Small intestine (tissue), 7 donors: ENCODE data around the gene GPRIN1. TPM values are rescaled to one million over a fixed set of nuclear protein-coding genes. Genes with fewer than 3 reads are reported as not detected.

Experiments
- DNase-seq, 2 donors: peaks; one replicate each; pipeline versions ENCODE4 v3.0.0 to v3.0.0-alpha.2; 2013
- FAIRE-seq: peaks from 2 replicates; lab custom pipeline; 2012; peaks lifted over from hg19 to GRCh38; lab: Jason Lieb, UNC
- H3K27ac ChIP-seq, 3 donors: one replicate each; pipeline ENCODE4 v1.5.1; 2013; ENCODE audit warnings: low read length in 2 of 3, mild to moderate bottlenecking in 2 of 3, control low read depth in 1 of 3, inconsistent platforms in 1 of 3, low read depth in 1 of 3, moderate library complexity in 1 of 3
- H3K27me3 ChIP-seq, 3 donors: one replicate each; pipeline ENCODE4 v1.6.1; 2013; ENCODE audit warnings: low read length in 3 of 3, inconsistent platforms in 1 of 3; ENCODE audit not compliant: control insufficient read depth in 3 of 3, insufficient read depth in 3 of 3
- H3K36me3 ChIP-seq, 3 donors: one replicate each; pipeline ENCODE4 v1.6.1; 2013; ENCODE audit warnings: low read length in 3 of 3, inconsistent platforms in 1 of 3, low read depth in 1 of 3, mild to moderate bottlenecking in 1 of 3, moderate library complexity in 1 of 3; ENCODE audit not compliant: control insufficient read depth in 3 of 3, insufficient read depth in 2 of 3
- H3K4me1 ChIP-seq, 3 donors: one replicate each; pipeline ENCODE4 v1.6.1; 2013; ENCODE audit warnings: low read length in 2 of 3, inconsistent platforms in 1 of 3, low read depth in 1 of 3, mild to moderate bottlenecking in 1 of 3, moderate library complexity in 1 of 3; ENCODE audit not compliant: control insufficient read depth in 3 of 3, insufficient read depth in 2 of 3
- H3K4me3 ChIP-seq, 3 donors: one replicate each; pipeline ENCODE4 v1.5.1; 2013; ENCODE audit warnings: low read length in 3 of 3, control low read depth in 1 of 3, inconsistent platforms in 1 of 3, low read depth in 1 of 3, mild to moderate bottlenecking in 1 of 3, moderate library complexity in 1 of 3
- H3K9me3 ChIP-seq, 2 donors: one replicate each; pipeline ENCODE4 v1.6.1; 2013; ENCODE audit warnings: low read depth in 1 of 2, low read length in 1 of 2; ENCODE audit not compliant: control insufficient read depth in 2 of 2, insufficient read depth in 1 of 2
- WGBS, 3 donors: extraction: QIAGEN DNeasy Blood & Tissue Kit; methylation state at CpG; one replicate each; pipeline ENCODE4 v1.1.7; 2013; 5-methylcytosine and 5-hydroxymethylcytosine counted together
- polyA plus RNA-seq, 4 donors: library from polyadenylated mRNA; stranded (reverse) in 3 of 4; unstranded in 1 of 4; fragments of 200-250 nt in 3 of 4; fragments of 120-200 nt in 1 of 4; gene quantifications; one replicate each; pipeline versions ENCODE4 v1.2.1 to v1.2.3, GENCODE V29; 2013
- donor health status: healthy with polysubstance abuse.
- donor health status: control.
- donor health status: control.
- donor health status: Bipolar disorder and iron deficiency.
- donor health status: healthy.

The GPRIN1 gene
- polyA plus RNA-seq, 4 donors, result 0.54 to 9.0 (median 1.6) TPM; not detected in 1

DNA sequence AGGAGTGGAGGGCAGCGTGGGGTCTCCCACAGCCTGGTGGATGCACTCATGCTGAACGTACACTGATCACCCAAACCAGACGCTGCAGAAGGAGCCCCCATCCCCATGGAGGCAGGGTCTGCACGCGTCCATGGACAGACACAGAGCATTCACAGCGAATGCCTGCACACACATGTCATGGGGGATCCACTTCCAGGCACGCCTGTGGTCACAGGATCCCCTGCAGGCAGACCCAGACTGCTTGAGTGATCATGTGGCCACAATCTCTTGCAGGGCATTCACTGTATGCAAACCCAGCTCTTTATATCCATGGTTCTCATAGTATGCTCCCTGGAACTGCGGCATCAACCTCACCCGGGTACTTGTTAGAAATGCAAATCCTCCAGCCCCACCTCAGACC, 15.0 kb upstream of the GPRIN1 start:
- FAIRE-seq (no peak), DNase-seq (no peak)
- H3K4me1 ChIP-seq, result peaks cover 0 to 5% (median 2%) of the 10 kb centered on the region in 3 donors
- H3K36me3 ChIP-seq, result no peaks in the 10 kb centered on the region
- no peak overlapping the region for H3K27ac ChIP-seq
- H3K4me3 ChIP-seq, result no peak overlapping the region
- 59 to 75% (median 61%) methylated on average over 9 of the region's 9 CpGs for WGBS, 3 donors
- peaks cover 6 to 85% (median 39%) of the 10 kb centered on the region in 3 donors for H3K27me3 ChIP-seq
- peaks cover 0 to under 1% of the 10 kb centered on the region in 2 donors for H3K9me3 ChIP-seq

DNA sequence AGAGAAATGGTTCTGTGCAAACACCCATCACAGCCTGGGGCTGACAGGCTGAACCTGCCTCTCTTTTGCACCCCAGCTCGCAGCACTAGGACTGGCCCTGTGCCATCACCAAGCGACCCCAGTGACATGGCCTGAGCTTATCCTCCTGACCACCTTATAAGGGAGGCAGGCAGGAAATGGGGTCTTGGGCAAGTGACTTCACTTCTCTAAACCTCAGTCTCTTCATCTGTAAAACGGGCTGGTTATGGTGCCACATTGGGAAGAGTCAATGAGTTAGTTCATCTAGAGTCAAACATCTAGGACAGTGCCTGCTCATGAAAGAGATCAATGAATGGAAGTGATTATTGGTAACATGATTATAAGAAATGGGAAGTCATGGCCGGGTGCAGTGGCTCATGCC, 14.2 kb upstream of the GPRIN1 start:
- 61 to 71% (median 67%) methylated on average over 4 of the region's 4 CpGs for WGBS, 3 donors
- Histone ChIP-seq H3K27me3 (peaks cover 3 to 85% (median 43%) of the 10 kb centered on the region in 3 donors), H3K4me1 (peaks cover 0 to 7% (median 0%) of the 10 kb centered on the region in 3 donors), H3K27ac (no peak overlapping the region), H3K36me3 (no peaks in the 10 kb centered on the region), H3K4me3 (no peak overlapping the region), H3K9me3 (peaks cover 0 to 6% of the 10 kb centered on the region in 2 donors)
- FAIRE-seq, result no peak
- DNase-seq, result no peak

DNA sequence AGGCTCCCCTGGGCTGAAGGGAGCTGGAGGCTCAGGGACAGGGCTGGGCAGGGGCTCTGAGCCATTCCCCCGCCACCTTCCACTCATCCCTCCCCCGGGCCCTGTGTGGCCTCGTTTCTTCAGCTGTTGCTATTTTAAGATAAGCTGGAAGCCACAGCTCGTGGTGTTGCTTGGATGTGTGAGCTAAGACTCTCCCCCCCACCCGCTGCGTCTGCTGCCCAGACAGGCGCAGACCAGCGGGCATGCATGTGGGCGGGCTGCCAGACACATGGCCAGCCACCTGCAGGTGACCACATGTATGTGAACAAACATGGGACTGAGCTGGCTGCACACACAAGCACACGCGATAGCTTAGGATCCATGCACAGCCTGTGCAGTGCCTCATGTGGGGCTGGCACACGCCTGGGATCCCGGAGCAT, 11.7 kb upstream of the GPRIN1 start:
- Histone ChIP-seq H3K4me1 (peaks cover 0 to 11% (median 0%) of the 10 kb centered on the region in 3 donors), H3K9me3 (peaks cover 0 to 6% of the 10 kb centered on the region in 2 donors), H3K36me3 (no peaks in the 10 kb centered on the region), H3K4me3 (no peak overlapping the region), H3K27ac (no peak overlapping the region), H3K27me3 (peaks cover 3 to 81% (median 29%) of the 10 kb centered on the region in 3 donors)
- DNase-seq (no peak), FAIRE-seq (no peak)
- 56 to 64% (median 60%) methylated on average over 13 of the region's 13 CpGs for WGBS, 3 donors

DNA sequence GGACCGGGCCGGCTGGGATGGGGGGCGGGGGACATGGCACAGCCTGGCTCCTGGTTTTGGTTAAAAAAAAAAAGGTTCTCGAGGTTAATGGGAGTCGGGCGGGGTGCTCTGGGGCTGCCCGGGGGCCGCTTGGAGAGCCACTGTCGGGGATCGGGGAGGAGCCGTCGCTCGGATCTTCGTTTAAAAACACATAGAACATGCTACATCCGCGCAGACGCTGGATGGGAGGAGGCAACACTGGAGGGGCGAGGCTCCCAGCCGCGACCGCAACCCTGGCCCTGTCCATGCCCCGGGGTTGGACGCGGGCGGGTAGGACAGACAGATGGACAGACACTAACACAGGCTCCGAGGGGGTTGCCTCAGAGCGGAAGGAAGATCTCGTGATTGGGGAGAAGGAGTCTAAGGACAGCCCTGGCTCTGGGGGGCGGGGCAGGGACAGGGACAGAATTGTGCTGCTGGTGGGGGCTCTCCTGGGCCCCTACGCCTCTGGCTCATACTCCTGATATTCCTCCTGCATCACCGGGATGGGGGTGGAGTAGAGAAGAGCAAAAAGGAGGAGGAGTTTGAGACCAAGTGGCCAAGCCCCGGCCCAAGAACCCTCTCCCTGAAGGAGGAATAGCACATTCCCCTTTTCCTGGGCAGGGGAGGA, 10.5 kb upstream of the GPRIN1 start:
- WGBS, 3 donors, result 6 to 9% (median 7%) methylated on average over 30 to 32 of the region's 32 CpGs
- Histone ChIP-seq H3K36me3 (no peaks in the 10 kb centered on the region), H3K9me3 (peaks cover 0 to 6% of the 10 kb centered on the region in 2 donors), H3K27ac (no peak overlapping the region), H3K4me1 (peaks cover 0 to 11% (median 0%) of the 10 kb centered on the region in 3 donors), H3K27me3 (peaks cover 3 to 81% (median 25%) of the 10 kb centered on the region in 3 donors), H3K4me3 (no peak overlapping the region)
- no peak for FAIRE-seq
- DNase-seq, result no peak

DNA sequence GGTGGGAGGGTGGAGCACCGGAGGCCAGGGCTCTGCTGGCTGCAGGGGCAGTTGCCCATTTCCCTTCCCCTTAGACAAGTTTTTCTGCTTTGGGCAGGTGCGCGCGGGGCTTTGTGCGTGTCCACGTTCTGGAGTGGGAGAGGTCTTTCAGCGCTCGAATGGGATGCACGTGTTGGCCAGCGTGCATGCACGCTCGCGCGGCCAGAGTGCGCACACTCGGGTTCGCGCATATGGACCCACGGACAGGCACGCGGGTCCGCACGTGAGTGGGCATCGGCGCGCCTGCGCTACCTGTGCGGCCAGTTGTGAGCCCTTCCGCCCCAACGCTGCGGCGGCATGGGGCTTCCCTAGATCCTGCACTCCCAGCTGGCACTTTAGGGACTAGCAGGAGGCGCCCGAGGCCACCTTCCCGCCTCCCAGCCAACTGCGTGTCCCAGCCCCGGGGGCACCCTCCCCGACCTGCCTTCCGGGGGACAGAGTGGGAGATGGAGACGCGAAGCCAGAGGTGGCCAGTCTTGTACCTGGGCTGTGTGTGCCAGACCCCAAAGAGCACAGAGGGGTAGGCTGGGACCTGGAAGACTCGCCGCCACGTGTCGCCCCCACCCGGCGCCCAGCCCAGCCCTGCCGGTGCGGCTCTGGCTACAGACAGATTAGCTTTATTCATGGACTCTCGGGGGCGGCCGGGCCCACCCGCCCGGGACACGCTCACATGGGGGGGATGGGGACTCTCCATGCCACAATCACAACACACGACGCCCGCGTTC, 9.8 kb upstream of the GPRIN1 start:
- Histone ChIP-seq H3K27ac (no peak overlapping the region), H3K9me3 (peaks cover 0 to 6% of the 10 kb centered on the region in 2 donors), H3K4me3 (no peak overlapping the region), H3K4me1 (peaks cover 0 to 11% (median 0%) of the 10 kb centered on the region in 3 donors), H3K36me3 (no peaks in the 10 kb centered on the region), H3K27me3 (peaks cover 3 to 77% (median 25%) of the 10 kb centered on the region in 3 donors)
- WGBS, 3 donors, result 15 to 22% (median 21%) methylated on average over 53 to 59 of the region's 59 CpGs
- FAIRE-seq (no peak), DNase-seq (no peak)

DNA sequence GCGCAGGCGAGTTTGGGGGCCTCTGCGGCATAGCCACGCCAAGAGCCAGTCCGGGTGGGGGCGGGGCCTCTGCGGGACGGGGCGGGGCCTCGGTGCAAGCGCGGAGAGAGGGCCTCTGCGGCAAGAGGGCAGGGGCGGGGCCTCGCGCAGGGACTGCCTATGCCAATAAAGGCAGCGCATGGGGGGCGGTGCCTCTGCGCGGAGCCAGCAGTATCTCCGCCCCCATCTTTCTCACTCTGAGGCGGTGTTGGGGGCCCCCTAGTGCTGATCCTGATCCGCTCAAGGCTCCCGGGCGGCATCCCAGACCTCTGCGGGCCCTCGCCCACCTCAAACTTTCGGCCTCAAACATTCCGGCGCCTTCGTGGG, 9.2 kb upstream of the GPRIN1 start:
- H3K27ac ChIP-seq, result no peak overlapping the region
- DNase-seq (peak; percentile 55 to 85), FAIRE-seq (no peak)
- H3K4me3 ChIP-seq, result no peak overlapping the region
- WGBS, 3 donors, result 5 to 10% (median 8%) methylated on average over 25 to 31 of the region's 31 CpGs
- no peaks in the 10 kb centered on the region for H3K36me3 ChIP-seq
- H3K4me1 ChIP-seq, result peaks cover 0 to 11% (median 0%) of the 10 kb centered on the region in 3 donors
- H3K9me3 ChIP-seq, result peaks cover 0 to 6% of the 10 kb centered on the region in 2 donors
- peaks cover 3 to 73% (median 25%) of the 10 kb centered on the region in 3 donors for H3K27me3 ChIP-seq

DNA sequence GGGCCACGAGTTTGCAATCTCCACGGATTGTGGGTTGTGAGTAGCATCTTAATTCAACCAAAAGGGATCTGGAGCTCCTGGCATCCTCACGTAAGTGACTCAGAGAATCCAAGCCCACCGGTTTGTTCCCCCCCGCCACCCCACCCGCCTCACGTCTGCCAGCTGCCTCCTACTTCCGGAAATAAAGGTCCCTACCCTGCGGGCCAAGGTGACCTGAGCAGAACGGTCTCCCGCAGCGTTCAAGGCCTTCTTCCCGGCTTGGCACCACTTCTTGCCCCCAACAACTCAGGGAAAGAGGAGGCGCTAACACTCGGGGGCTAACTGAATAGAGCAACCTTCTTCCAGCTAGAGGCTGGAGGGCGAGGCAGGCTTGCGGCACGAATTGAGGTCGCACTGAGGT, 8.8 kb upstream of the GPRIN1 start:
- Histone ChIP-seq H3K36me3 (no peaks in the 10 kb centered on the region), H3K27ac (no peak overlapping the region), H3K9me3 (peaks cover 0 to 6% of the 10 kb centered on the region in 2 donors), H3K4me3 (no peak overlapping the region), H3K27me3 (peaks cover 3 to 70% (median 25%) of the 10 kb centered on the region in 3 donors), H3K4me1 (peaks cover 0 to 11% (median 0%) of the 10 kb centered on the region in 3 donors)
- DNase-seq (no peak), FAIRE-seq (no peak)
- 31 to 37% (median 35%) methylated on average over 19 of the region's 19 CpGs for WGBS, 3 donors

DNA sequence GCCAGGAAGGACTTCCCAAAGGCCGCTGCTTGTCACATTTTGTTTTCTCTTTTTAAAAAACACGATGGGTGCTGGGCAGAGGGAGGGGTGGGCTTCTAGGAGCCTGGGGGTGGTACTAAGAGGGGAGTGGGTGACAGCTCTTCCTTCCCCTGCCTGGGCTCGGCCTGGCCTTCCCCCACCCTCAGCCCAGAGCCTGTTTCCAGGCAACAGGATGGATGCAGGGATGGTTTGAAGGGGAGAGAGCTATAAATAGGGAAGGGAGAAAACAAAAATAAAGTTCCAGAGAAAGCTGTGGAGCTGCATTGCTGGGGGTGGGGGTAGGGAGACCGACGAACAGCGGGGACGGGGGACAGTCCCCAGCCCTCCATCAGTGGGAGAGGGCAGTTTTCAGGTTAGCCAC, 6.6 kb upstream of the GPRIN1 start:
- peaks cover 0 to 11% (median 0%) of the 10 kb centered on the region in 3 donors for H3K4me1 ChIP-seq
- WGBS, 3 donors, result 60 to 70% (median 63%) methylated on average over 7 of the region's 7 CpGs
- no peak for FAIRE-seq
- H3K9me3 ChIP-seq, result peaks cover 0 to 6% of the 10 kb centered on the region in 2 donors
- no peaks in the 10 kb centered on the region for H3K36me3 ChIP-seq
- H3K27me3 ChIP-seq, result peaks cover 3 to 74% (median 25%) of the 10 kb centered on the region in 3 donors
- H3K4me3 ChIP-seq, result no peak overlapping the region
- no peak overlapping the region for H3K27ac ChIP-seq
- DNase-seq, result no peak
